GM18873 (cell line): ENCODE results near the gene MGLL.
"Not testable (repeated sequence)": the region's sequence is repeated elsewhere in the genome, so short reads cannot be mapped to it uniquely, and the experiment has no call there.

ENCODE experiments used
- ATAC-seq: cut with Tn5 transposase; IDR thresholded peaks from one replicate; pipeline ENCODE4 v1.9.1; 2021; ENCODE audit warnings: mild to moderate bottlenecking, moderate library complexity, moderate number of reproducible peaks; ENCODE audit not compliant: unreplicated experiment, low FRiP score

Gene MGLL

GRCh38 chr3:127712881-127713771 is 109.2 kb downstream of the MGLL start:
- no peak for ATAC-seq

- no peak for ATAC-seq
These were observed 109.9 kb downstream of the MGLL start for GRCh38 chr3:127712461-127712860.

- no peak for ATAC-seq
These were observed 110.4 kb downstream of the MGLL start for GRCh38 chr3:127711896-127712295.

DNA sequence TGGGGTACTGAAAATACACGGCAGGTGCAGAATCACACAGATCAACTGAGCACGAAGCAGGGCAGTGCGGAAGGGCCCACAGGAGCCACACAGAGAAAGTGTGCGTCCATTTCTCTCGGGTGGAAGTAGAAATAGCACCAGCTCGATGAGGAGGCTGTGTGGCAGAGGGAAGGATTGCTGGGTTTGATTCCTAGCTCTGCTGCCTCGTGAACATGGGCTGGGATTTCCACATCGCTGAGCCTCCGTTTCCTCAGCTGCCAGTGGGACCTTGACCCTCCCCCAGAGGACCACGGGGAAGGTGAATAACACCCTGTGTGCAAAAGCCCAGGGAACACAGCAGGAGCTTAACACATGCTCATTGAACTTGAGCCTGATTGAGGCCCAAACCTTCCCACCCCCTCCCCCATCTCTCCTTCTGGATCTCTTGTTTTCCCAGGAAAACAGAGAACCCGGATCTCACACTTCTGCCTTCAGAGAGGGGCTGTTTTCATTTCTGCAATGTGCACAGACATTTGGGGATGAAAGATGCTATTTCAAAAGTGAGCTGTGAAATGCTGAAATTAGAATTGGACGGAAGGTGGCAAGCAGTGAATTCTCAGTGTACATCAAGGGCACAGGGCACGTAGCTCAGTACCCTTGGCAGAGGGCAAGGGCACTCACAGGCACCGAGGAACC is 111.2 kb downstream of the MGLL start:
- no peak for ATAC-seq

GRCh38 chr3:127710155-127710941 is 112.0 kb downstream of the MGLL start:
- no peak for ATAC-seq

- no peak for ATAC-seq
These were observed 112.8 kb downstream of the MGLL start for GRCh38 chr3:127709320-127710060.

- no peak for ATAC-seq
These were observed 113.5 kb downstream of the MGLL start for GRCh38 chr3:127708837-127709236.

DNA sequence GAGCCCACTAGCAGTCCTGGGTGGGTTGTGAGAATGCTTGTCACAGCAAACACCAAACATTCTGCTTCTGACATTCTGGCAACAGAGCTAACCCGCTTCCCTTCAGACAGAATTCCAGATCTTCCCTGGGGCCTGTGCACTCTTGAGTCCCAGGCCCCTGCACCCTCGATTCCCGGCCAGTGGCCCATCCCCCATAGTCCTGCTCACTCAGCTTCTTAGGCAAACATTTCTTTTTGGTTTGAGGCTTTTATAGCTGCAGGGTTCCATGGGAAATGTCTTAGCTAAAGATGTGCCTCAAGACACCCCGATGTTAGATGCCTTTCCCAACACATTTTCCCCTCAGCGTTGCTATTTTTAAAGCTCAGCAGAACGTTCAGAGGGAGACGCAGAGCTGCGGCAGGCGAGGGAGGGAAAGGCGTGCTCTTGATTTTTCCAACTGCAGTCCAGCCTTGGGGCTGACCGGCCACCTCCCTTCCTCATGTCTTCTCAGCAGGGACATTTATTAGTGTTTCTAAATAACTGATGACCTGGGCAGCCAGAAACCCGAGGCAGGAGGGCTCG is 114.4 kb downstream of the MGLL start:
- ATAC-seq, result no peak

DNA sequence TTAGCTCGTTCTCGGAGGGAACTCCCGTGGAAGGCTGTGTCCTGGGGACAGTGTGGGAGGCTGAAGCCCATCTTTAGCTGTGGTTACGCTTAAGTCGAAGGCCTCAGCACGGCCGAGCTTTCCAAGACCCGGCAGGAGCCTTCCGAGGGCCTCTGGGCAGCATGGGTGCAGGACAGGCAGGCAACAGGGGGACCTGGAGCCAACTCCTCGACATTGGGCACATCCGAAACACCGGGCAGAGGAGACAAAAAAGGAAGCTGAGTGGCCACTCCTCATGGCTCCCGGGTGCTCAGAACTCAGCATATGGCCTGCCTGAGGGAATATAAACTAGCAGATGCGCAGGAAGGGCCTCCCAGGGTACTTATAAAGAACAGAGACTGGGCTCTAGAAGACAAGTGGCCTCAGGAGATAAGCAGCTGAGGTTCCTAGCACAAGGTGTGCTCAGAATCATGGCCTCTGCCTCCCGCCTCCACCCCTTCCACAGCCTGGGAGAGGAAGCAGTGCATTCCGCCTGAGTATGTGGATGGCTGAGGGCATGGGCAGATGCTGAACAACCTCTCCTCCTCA is 115.4 kb downstream of the MGLL start:
- ATAC-seq, result no peak

DNA sequence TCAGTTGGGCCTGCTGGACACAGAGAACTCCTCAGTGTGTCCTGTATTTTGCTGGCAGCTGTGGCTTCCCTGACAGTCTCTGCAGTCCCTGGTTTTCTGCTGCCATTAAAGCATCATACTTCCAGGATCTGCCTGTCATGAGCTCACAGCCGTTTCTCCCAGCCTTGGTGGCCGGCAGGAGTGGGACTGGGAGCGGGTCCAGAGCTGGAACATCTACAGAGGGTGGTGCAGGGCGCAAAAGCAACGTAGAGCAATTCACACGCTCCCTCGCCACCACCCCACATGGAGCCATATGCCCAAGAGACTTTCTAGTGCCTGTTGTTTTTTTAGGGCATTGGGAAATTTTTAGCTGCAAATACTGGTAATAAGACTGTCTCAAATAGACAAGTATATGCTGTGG is 116.0 kb downstream of the MGLL start:
- no peak for ATAC-seq

- not testable (repeated sequence) for ATAC-seq
These were observed 117.5 kb downstream of the MGLL start for GRCh38 chr3:127704840-127705239.

GRCh38 chr3:127702151-127702578 is 120.2 kb downstream of the MGLL start:
- ATAC-seq, result no peak

GRCh38 chr3:127701280-127701911 is 120.9 kb downstream of the MGLL start:
- no peak for ATAC-seq

GRCh38 chr3:127700406-127700805 is 121.9 kb downstream of the MGLL start:
- ATAC-seq, result no peak

GRCh38 chr3:127699416-127700300 is 122.7 kb downstream of the MGLL start:
- no peak for ATAC-seq

DNA sequence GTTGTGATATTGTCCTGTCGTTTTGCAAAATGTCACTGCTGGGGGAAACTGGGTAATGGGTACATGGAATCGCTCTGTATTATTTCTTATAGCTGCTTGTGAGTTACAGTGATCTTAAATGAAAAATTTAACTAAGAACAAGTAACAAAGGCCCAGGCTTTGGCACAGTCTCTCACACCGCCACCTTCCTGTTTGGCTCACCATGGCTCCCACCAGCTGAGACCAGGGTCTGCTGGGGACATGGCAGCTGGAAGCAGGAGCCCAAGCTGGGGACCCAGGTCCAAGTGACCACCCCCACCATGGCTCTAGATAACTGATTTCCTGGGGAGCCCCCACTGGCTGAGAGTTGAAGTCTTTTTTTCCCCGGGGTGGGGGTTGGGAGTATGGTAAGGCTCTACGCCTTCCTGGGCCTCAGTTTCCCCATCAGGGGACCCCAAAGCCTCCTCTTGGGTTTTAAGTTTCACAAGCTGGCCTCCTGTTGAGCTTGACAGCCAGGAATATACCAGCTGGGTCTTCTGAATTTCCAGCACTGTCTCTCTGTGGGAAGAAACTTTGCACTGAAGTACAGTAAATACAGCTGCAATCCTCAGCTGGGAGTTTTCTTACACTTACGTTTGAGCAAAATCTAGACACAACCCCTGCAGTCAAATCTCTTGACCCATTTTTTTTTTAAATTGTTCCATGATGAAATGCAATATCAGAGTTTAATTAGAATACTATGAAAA is 123.5 kb downstream of the MGLL start:
- ATAC-seq, result no peak

DNA sequence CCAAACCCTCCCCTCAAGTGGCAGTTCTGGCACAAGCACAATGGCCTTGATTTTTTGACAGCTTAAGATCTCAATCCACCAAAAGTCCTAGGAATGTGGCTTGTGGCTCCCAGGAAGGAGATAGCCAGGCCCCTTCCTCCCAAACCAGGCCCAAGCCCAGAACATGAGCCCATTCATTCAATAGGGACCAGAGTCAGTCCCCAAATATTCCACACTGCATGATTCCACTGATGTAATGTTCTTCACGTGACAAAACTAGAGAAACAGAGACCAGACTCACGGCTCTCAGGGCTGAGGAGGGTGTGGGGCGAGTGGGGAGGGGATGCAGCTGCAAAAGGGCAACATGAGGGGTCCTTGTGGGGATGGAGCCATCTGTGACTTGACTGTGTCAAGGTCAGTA is 124.0 kb downstream of the MGLL start:
- no peak for ATAC-seq
